Measurements from ENCODE around the gene DUOX2. TPM values are rescaled to one million over a fixed set of nuclear protein-coding genes. Genes with fewer than 3 reads are reported as not detected.
"Not testable (repeated sequence)": the region's sequence is repeated elsewhere in the genome, so short reads cannot be mapped to it uniquely, and the experiment has no call there.

Gene DUOX2
- polyA plus RNA-seq, 5 donors, result 0.25 to 0.66 (median 0.28) TPM

GRCh38 chr15:45139770-45140169 is 25.8 kb upstream of the DUOX2 start:
- no peak for DNase-seq

- DNase-seq, result no peak
These were observed 25.1 kb upstream of the DUOX2 start for GRCh38 chr15:45138814-45139765.

GRCh38 chr15:45137703-45138102 is 23.7 kb upstream of the DUOX2 start:
- DNase-seq, result no peak

- DNase-seq, result no peak
These were observed 22.4 kb upstream of the DUOX2 start for GRCh38 chr15:45136378-45136764.

- not testable (repeated sequence) for DNase-seq
These were observed 21.9 kb upstream of the DUOX2 start for GRCh38 chr15:45135705-45136377.

GRCh38 chr15:45134682-45135604 is 21.0 kb upstream of the DUOX2 start:
- no peak for DNase-seq

GRCh38 chr15:45134046-45134445 is 20.1 kb upstream of the DUOX2 start:
- no peak for DNase-seq

GRCh38 chr15:45133561-45133920 is 19.6 kb upstream of the DUOX2 start:
- no peak for DNase-seq

GRCh38 chr15:45132844-45133560 is 19.0 kb upstream of the DUOX2 start:
- no peak for DNase-seq

GRCh38 chr15:45131510-45131909 is 17.5 kb upstream of the DUOX2 start:
- DNase-seq, result no peak

GRCh38 chr15:45130291-45131000 is 16.5 kb upstream of the DUOX2 start:
- DNase-seq, result no peak

GRCh38 chr15:45129651-45130129 is 15.7 kb upstream of the DUOX2 start, which contains the start of the genes DUOX1 and DUOXA1:
Gene DUOX1 (plus strand): TSS chr15:45129994. CDS start chr15:45131967, 1,973 bp downstream.
Gene DUOXA1 (minus strand): TSS chr15:45129879. CDS start chr15:45123014, 6,865 bp downstream.
- DNase-seq, result no peak

GRCh38 chr15:45128971-45129639 is 15.1 kb upstream of the DUOX2 start:
- no peak for DNase-seq

GRCh38 chr15:45126535-45127158 is 12.7 kb upstream of the DUOX2 start:
- no peak for DNase-seq

- no peak for DNase-seq
These were observed 9.4 kb upstream of the DUOX2 start for GRCh38 chr15:45123397-45123796.

GRCh38 chr15:45122719-45123118 is 8.7 kb upstream of the DUOX2 start:
- DNase-seq, result no peak

GRCh38 chr15:45121706-45122417 is 7.9 kb upstream of the DUOX2 start:
- DNase-seq, result no peak

- DNase-seq, result no peak
These were observed 7.0 kb upstream of the DUOX2 start for GRCh38 chr15:45121020-45121419.
